Measurements from ENCODE around the gene CMC1.

Gene CMC1

GRCh38 chr3:28218917-28219198 lies 22.6 kb upstream of the CMC1 start:
- Histone ChIP-seq H3K9me3 (peaks cover 0 to 17% (median 6%) of the 10 kb centered on the region in 3 donors), H3K4me1 (no peaks in the 10 kb centered on the region), H3K4me3 (no peak overlapping the region), H3K27ac (no peak overlapping the region), H3K36me3 (no peaks in the 10 kb centered on the region), H3K27me3 (no peaks in the 10 kb centered on the region)
- TF ChIP-seq CTCF (IDR thresholded peaks at IDR 0.05): no peak
- DNase-seq: no peak
- intact Hi-C loops (cut with DNase I; ENCODE audit: low total_unique reads): no loop called here

GRCh38 chr3:28224430-28224829 lies 17.0 kb upstream of the CMC1 start:
- H3K9me3 ChIP-seq: no peaks in the 10 kb centered on the region
- no peaks in the 10 kb centered on the region for H3K36me3 ChIP-seq
- H3K27ac ChIP-seq: no peak overlapping the region
- DNase-seq: no peak
- intact Hi-C loops (cut with DNase I; ENCODE audit: low total_unique reads): no loop called here
- H3K4me1 ChIP-seq: no peaks in the 10 kb centered on the region
- no peaks in the 10 kb centered on the region for H3K27me3 ChIP-seq
- no peak overlapping the region for H3K4me3 ChIP-seq
- no peak for TF ChIP-seq CTCF (IDR thresholded peaks at IDR 0.05)

- Histone ChIP-seq H3K4me3 (no peak overlapping the region), H3K27ac (no peak overlapping the region), H3K27me3 (no peaks in the 10 kb centered on the region), H3K4me1 (no peaks in the 10 kb centered on the region), H3K36me3 (no peaks in the 10 kb centered on the region), H3K9me3 (no peaks in the 10 kb centered on the region)
- no peak for DNase-seq
- intact Hi-C loops (cut with DNase I; ENCODE audit: low total_unique reads): no loop called here
- TF ChIP-seq CTCF (IDR thresholded peaks at IDR 0.05): no peak
Observed at GRCh38 chr3:28226020-28226419, 15.4 kb upstream of the CMC1 start.

- no peaks in the 10 kb centered on the region for H3K36me3 ChIP-seq
- no peaks in the 10 kb centered on the region for H3K9me3 ChIP-seq
- intact Hi-C loops (cut with DNase I; ENCODE audit: low total_unique reads): no loop called here
- no peak for DNase-seq
- H3K27me3 ChIP-seq: no peaks in the 10 kb centered on the region
- TF ChIP-seq CTCF (IDR thresholded peaks at IDR 0.05): no peak
- H3K4me1 ChIP-seq: no peaks in the 10 kb centered on the region
- H3K4me3 ChIP-seq: no peak overlapping the region
- H3K27ac ChIP-seq: no peak overlapping the region
Observed at GRCh38 chr3:28228623-28229022, 12.8 kb upstream of the CMC1 start.

GRCh38 chr3:28232659-28233058 lies 8.8 kb upstream of the CMC1 start:
- no peak overlapping the region for H3K4me3 ChIP-seq
- intact Hi-C loops (cut with DNase I; ENCODE audit: low total_unique reads): no loop called here
- no peaks in the 10 kb centered on the region for H3K27me3 ChIP-seq
- no peak overlapping the region for H3K27ac ChIP-seq
- H3K36me3 ChIP-seq: no peaks in the 10 kb centered on the region
- no peak for DNase-seq
- TF ChIP-seq CTCF (IDR thresholded peaks at IDR 0.05): no peak
- H3K9me3 ChIP-seq: no peaks in the 10 kb centered on the region
- H3K4me1 ChIP-seq: no peaks in the 10 kb centered on the region

- Histone ChIP-seq H3K36me3 (no peaks in the 10 kb centered on the region), H3K27me3 (no peaks in the 10 kb centered on the region), H3K9me3 (no peaks in the 10 kb centered on the region), H3K4me1 (no peaks in the 10 kb centered on the region), H3K4me3 (no peak overlapping the region), H3K27ac (no peak overlapping the region)
- no peak for TF ChIP-seq CTCF (IDR thresholded peaks at IDR 0.05)
- intact Hi-C loops (cut with DNase I; ENCODE audit: low total_unique reads): no loop called here
- DNase-seq: no peak
Observed at GRCh38 chr3:28234454-28234853, 7.0 kb upstream of the CMC1 start.

Data from tibial artery (tissue), 4 donors.